GM21737 (cell line): Measurements from ENCODE around the gene C11orf91.
"Not testable (repeated sequence)": the region's sequence is repeated elsewhere in the genome, so short reads cannot be mapped to it uniquely, and the experiment has no call there.

Experiments used
- ATAC-seq: cut with Tn5 transposase; IDR thresholded peaks from one replicate; pipeline ENCODE4 v1.9.1; 2021; ENCODE audit warnings: mild to moderate bottlenecking, moderate library complexity; ENCODE audit not compliant: unreplicated experiment

The C11orf91 gene

GRCh38 chr11:33698921-33699320, 1.7 kb downstream of the C11orf91 start:
- ATAC-seq, result no peak

GRCh38 chr11:33697997-33698396, 2.6 kb downstream of the C11orf91 start:
- ATAC-seq, result no peak

GRCh38 chr11:33696931-33697638, 3.5 kb downstream of the C11orf91 start:
- ATAC-seq, result no peak

GRCh38 chr11:33696411-33696810, 4.2 kb downstream of the C11orf91 start:
- ATAC-seq, result no peak

GRCh38 chr11:33695051-33695566, 5.5 kb downstream of the C11orf91 start:
- no peak for ATAC-seq

GRCh38 chr11:33694346-33695050, 6.1 kb downstream of the C11orf91 start:
- no peak for ATAC-seq

GRCh38 chr11:33692541-33692940, 8.1 kb downstream of the C11orf91 start:
- ATAC-seq, result no peak

GRCh38 chr11:33692013-33692504, 8.6 kb downstream of the C11orf91 start:
- no peak for ATAC-seq

GRCh38 chr11:33691066-33691864, 9.4 kb downstream of the C11orf91 start:
- no peak for ATAC-seq

- no peak for ATAC-seq
These were observed 10.1 kb downstream of the C11orf91 start for GRCh38 chr11:33690290-33691065.

GRCh38 chr11:33689501-33689900, 11.1 kb downstream of the C11orf91 start:
- no peak for ATAC-seq

- ATAC-seq, result no peak
These were observed 11.5 kb downstream of the C11orf91 start for GRCh38 chr11:33689085-33689484.

GRCh38 chr11:33687733-33688479, 12.7 kb downstream of the C11orf91 start:
- ATAC-seq, result no peak

- no peak for ATAC-seq
These were observed 15.5 kb downstream of the C11orf91 start for GRCh38 chr11:33685082-33685481.

- no peak for ATAC-seq
These were observed 16.5 kb downstream of the C11orf91 start for GRCh38 chr11:33684003-33684706.

GRCh38 chr11:33682446-33682845, 18.2 kb downstream of the C11orf91 start:
- no peak for ATAC-seq

- ATAC-seq, result no peak
These were observed 18.6 kb downstream of the C11orf91 start for GRCh38 chr11:33682019-33682418.

- ATAC-seq, result not testable (repeated sequence)
These were observed 22.0 kb downstream of the C11orf91 start for GRCh38 chr11:33678616-33679015.
